ENCODE measurements around the gene BHLHA9.
"Not testable (repeated sequence)": the region's sequence is repeated elsewhere in the genome, so short reads cannot be mapped to it uniquely, and the experiment has no call there.

DNA sequence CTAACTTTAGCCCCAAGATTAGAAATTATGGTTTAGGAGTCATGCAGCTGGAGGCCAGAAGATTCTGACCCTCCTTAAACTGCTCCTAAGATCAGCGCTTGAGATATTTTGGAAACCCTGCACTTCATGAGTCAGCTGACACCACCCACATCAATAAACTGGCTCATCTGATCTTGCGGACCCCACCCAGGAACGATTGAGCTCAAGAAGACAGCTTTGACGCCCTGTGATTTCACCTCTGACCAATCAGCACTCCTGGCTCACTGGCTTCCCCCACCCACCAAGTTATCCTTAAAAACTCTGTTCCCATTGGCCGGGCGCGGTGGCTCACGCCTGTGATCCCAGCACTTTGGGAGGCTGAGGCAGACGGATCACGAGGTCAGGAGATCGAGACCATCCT lies 29.8 kb upstream of the BHLHA9 start:
- TF ChIP-seq, protein P1, sequence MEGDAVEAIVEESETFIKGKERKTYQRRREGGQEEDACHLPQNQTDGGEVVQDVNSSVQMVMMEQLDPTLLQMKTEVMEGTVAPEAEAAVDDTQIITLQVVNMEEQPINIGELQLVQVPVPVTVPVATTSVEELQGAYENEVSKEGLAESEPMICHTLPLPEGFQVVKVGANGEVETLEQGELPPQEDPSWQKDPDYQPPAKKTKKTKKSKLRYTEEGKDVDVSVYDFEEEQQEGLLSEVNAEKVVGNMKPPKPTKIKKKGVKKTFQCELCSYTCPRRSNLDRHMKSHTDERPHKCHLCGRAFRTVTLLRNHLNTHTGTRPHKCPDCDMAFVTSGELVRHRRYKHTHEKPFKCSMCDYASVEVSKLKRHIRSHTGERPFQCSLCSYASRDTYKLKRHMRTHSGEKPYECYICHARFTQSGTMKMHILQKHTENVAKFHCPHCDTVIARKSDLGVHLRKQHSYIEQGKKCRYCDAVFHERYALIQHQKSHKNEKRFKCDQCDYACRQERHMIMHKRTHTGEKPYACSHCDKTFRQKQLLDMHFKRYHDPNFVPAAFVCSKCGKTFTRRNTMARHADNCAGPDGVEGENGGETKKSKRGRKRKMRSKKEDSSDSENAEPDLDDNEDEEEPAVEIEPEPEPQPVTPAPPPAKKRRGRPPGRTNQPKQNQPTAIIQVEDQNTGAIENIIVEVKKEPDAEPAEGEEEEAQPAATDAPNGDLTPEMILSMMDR (conservative IDR thresholded peaks at IDR 0.05; ENCODE audit: low read length), result not testable (repeated sequence)
- TF ChIP-seq EZH2phosphoT487 (IDR thresholded peaks at IDR 0.05; ENCODE audit: borderline replicate concordance), result not testable (repeated sequence)

Data from Loucy (cell line).